GM19324 (cell line): ENCODE measurements around the gene DAPK3.

Experiments
- ATAC-seq: cut with Tn5 transposase; IDR thresholded peaks from one replicate; pipeline ENCODE4 v1.9.1; 2021; ENCODE audit warnings: mild to moderate bottlenecking, moderate library complexity; ENCODE audit not compliant: unreplicated experiment, low FRiP score

DAPK3 gene

DNA sequence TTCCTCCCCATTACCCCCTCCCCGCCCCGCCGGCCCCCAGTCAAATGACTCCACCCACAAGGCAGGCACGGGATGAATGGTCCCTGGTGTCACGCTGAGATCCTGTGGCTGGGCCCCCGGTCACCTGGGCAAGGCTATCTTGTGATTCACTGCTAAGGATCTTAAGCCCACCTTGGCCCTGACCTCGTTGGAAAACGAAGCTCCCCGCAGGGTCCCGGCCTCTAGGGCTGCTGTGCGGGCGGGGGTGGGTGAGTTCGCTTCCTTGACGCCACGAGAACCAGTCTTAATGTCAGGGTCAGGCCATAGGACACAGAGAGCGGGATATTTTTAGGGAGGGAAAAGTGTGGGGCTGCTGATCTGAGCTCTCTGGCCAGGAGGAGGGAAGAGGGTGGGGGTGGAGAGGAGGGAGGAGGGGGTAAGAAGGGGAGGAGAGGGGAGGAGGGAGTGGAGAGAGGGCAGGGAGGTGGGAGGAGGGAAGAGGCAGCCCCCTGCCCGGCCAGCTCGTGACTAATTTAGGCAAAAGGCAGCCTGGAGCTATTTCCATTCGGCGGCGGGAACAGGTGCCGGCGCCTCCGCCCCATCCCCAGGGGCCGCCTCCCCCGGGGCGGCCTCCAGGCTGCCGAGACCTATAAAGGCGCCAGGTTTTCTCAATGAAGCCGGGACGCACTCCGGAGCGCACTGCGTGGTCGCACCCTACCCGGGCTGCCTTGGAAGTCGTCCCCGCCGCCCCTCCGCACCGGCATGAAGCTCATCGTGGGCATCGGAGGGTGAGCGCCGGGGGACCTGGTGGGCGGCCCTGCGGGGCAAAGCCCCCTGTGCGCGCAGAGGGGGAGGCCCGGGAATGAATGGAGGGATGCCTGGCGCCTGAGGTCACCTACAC, 37.7 kb downstream of the DAPK3 start, which contains the start of gene NMRK2:
Gene NMRK2, plus strand, starts transcription at position 139 of the 880 bp plus-strand sequence. Its CDS starts 603 bp downstream, at position 742.
- ATAC-seq: no peak

DNA sequence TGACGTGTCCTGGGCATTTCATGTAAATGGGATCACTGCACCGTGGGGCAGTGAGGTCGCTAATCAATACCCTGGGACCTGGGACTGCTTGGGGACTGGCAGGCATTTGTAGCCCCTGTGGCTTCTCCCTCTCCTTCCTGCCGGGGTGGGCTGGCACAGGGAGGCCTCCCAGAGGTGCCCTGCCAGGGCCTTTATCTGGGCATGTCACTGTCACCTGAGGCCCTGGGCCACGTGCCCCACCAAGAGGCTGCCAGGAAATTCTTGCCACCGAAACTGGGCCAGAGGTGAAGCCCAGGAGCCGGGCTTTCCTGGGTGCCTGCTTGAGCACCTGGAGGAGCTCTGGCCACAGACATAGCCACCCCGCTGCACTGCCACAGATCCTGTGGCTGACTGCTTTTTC, 39.9 kb downstream of the DAPK3 start:
- ATAC-seq: no peak

DNA sequence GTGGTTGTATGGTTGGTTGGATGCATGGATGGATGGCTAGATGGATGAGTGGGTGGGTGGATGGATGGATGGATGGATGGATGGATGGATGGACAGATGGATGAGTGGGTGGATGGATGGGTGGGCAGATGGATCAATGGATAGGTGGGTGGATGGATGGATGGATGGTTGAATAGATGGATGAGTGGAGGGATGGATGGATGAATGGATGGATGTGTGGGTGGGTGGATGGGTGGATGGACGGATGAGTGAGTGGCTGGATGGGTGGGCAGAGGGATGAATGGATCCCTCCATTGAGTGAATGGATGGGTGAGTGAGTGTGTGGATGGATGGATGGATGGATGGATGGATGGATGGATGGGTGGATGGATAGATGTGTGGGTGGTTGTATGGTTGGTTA, 47.0 kb downstream of the DAPK3 start:
- ATAC-seq: no peak

DNA sequence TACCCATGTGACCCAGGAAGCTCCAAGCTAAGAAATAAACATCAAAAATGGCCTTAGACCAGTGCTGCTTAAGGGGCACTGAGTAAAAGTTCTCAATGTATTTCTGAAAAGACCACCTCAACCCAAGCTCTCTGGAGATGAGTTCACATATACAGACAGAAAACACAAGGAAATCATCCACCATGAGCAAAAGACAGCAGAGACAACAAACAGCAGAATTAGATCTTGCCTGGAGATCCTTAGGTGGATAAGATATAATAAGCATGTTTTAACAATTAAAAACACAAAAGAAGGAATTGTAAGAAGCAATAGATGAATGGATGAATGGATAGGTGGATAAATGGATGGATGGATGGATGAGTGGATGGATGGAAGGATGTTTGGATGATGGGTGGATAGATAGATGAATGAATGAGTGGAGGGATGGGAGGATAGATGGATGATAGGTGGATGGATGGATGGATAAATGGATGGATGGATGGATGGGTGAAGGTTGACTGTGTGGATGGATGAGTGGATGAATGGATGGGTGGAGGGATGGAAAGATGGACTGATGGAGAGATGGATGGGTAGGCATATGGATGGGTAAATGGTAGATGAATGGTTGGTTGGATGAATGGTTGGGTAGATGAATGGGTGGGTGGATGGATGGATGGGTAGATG, 47.7 kb downstream of the DAPK3 start:
- ATAC-seq: no peak

DNA sequence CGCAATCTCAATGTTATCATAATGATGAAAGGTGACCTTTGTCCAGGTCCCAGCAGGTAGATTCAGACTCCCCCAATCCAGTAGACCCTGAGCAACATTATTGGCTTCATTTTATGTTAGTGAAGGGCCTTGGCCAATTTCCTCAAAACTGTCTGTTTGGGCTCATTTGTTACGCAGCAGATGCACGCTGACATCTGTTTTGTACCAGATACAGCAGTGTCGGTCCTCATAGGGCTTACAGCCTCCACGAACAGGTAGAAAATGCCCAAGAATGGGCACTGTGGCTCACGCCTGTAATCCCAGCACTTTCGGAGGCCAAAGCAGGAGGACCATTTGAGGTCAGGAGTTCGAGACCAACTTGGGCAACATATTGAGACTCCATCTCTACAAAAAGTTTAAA, 51.1 kb downstream of the DAPK3 start:
- no peak for ATAC-seq

DNA sequence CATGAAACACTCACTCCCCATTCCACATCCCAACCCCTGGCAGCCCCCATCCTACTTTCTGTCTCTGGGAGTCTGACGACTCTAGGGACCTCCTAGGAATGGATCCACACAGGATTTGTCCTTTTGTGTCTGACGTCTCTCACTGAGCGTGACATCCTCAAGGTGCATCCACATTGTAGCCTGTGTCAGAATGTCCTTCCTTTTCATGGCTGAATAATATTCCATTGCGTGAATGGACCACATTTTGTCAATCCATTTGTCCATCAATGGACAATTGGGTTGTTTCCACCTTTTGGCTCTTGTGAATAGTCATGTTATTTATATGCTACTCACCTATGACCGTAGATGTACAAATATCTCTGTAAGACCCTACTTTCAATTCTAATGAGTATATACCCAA, 54.9 kb downstream of the DAPK3 start:
- ATAC-seq: no peak

DNA sequence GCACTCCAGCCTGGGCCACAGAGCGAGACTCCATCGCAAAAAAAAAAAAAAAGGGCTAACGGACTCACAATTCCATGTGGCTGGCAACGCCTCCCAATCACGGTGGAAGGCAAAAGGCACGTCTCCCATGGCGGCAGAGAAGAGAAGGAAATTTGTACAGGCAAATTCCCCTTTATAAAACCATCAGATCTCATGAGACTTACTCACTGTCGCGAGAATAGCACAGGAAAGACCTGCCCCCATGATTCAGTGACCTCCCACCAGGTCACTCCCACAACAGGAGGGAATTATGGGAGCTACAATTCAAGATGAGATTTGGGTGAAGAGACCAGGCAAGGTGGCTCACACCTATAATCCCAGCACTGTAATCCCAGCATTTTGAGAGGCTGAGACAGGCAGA, 56.7 kb downstream of the DAPK3 start:
- ATAC-seq: no peak

DNA sequence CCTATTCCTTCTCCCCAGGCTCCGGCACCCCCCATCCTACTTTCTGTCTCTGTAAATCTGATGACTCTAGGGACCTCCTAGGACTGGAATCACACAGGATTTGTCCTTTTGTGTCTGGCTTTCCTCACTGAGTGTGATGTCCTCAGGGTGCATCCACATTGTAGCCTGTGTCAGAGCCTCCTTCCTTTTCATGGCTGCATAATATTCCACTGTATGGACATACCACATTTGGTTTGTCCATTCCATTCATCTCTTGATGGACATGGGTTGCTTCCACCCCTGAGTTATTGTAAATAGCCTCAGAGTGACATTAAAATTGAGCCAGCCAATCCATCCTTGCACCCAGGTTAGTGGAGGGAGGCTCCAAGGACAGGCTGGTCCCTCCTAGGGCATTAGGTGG, 60.8 kb downstream of the DAPK3 start:
- ATAC-seq: no peak
